Heart left ventricle (tissue), 16 donors: ENCODE data around the gene SHKBP1. TPM values are rescaled to one million over a fixed set of nuclear protein-coding genes. Genes with fewer than 3 reads are reported as not detected.
A peak's percentile ranks its signal among the peaks of the same experiment; 100 is the strongest.

ENCODE experiments used
- ATAC-seq, 4 donors: fragments of 200-7000 bp; cut with Tn5 transposase; one replicate each; pipeline ENCODE4 v1.9.1; 2020 to 2022; ENCODE audit warnings: moderate library complexity in 4 of 4, mild to moderate bottlenecking in 3 of 4, moderate number of reproducible peaks in 1 of 4
- DNase-seq, 5 donors: peaks; one replicate each; pipeline ENCODE4 v3.0.0-alpha.2; 2020
- H3K27ac ChIP-seq, 12 donors: fragments of 200-600 bp; sonication (generic) in 4 of 12; one replicate each; pipeline versions ENCODE4 v1.5.0 to v1.8.0; 2016 to 2022; ENCODE audit warnings: mild to moderate bottlenecking in 2 of 12
- H3K27me3 ChIP-seq, 9 donors: fragments of 200-600 bp; sonication (generic) in 2 of 9; one replicate each; pipeline versions ENCODE4 v1.5.1 to v1.8.0; 2016 to 2022; ENCODE audit warnings: mild to moderate bottlenecking in 3 of 9
- H3K36me3 ChIP-seq, 9 donors: fragments of 200-600 bp; sonication (generic) in 2 of 9; one replicate each; pipeline versions ENCODE4 v1.5.0 to v1.8.0; 2018 to 2022; ENCODE audit warnings: mild to moderate bottlenecking in 2 of 9
- H3K4me1 ChIP-seq, 12 donors: fragments of 200-600 bp; sonication (generic) in 4 of 12; one replicate each; pipeline versions ENCODE4 v1.5.0 to v1.8.0; 2016 to 2022; ENCODE audit warnings: mild to moderate bottlenecking in 3 of 12
- H3K4me3 ChIP-seq, 12 donors: fragments of 200-600 bp; sonication (generic) in 4 of 12; one replicate each; pipeline versions ENCODE4 v1.5.0 to v1.8.0; 2017 to 2022; ENCODE audit warnings: mild to moderate bottlenecking in 9 of 12, moderate library complexity in 4 of 12
- H3K9me3 ChIP-seq, 12 donors: fragments of 200-600 bp; sonication (generic) in 4 of 12; one replicate each; pipeline versions ENCODE4 v1.5.0 to v1.8.0; 2016 to 2022; ENCODE audit warnings: mild to moderate bottlenecking in 1 of 12
- POLR2A ChIP-seq, 2 donors: fragments of 450-650 bp; IDR thresholded peaks; one replicate each; pipeline ENCODE4 v1.6.1; 2017; ENCODE audit warnings: antibody characterized with exemption in 2 of 2, mild to moderate bottlenecking in 2 of 2, moderate library complexity in 2 of 2
- WGBS, 4 donors: extraction: QIAGEN DNeasy Blood & Tissue Kit in 2 of 4; methylation state at CpG; one replicate each; pipeline versions ENCODE4 v1.1.5 to v1.1.7; 2013 to 2018; 5-methylcytosine and 5-hydroxymethylcytosine counted together
- intact Hi-C, 10 donors: fragments of 100-400 bp; cut with DNase I; formaldehyde crosslinking; loops; one replicate each; pipeline versions ENCODE4 v1.11.1 to v1.14.2; 2022
- polyA plus RNA-seq, 2 donors: library from polyadenylated mRNA; stranded (reverse); fragments of 200-250 nt; gene quantifications; one replicate each; pipeline ENCODE4 v1.2.3, GENCODE V29; 2013
- total RNA-seq, 9 donors: library from RNA; depleted of rRNA in 2 of 9; stranded (reverse); fragments of >200 nt in 2 of 9; fragmentation: NEBNext Ultra II Directional in 3 of 9; extraction: Animal tissue kit (Norgen Biotek cat#: 25700) in 3 of 9; gene quantifications; one replicate each; pipeline versions ENCODE4 v1.1.0 to v1.2.4, GENCODE V29; 2016 to 2023
- TF ChIP-seq, protein P1 (sequence below), 12 donors: fragments of 200-600 bp; sonication (generic) in 4 of 12; IDR thresholded peaks; one replicate each; pipeline versions ENCODE4 v1.5.0 to v1.8.0; 2018 to 2022; ENCODE audit warnings: antibody characterized with exemption in 12 of 12, mild to moderate bottlenecking in 5 of 12
- donor health status: ischemic (EF 13 %, LVEDD 7.1; RV severe dilation, severe dysfunction).
- donor health status: healthy with polysubstance abuse.
- donor health status: DM: no; HTN: yes; CAD: no.
- donor health status: DM: no; HTN: no; CAD: no.
- donor health status: ischemic (EF 25% LVEDD 6.9; RV normal size, moderate dysfunction).
- donor health status: ischemic (EF 25% LVEDD 5.7; RV mildly dilated, moderate dysfunction).
- donor health status: healthy.
- donor health status: DM: yes; HTN: yes; CAD: no.
- donor health status: ischemic (EF 35%, LVEDD 5.7; RV mildly dilated, moderate dysfunction).
- donor health status: nonischemic (EF 11% LVEDD 7.7; RV severe dilation, severe dysfunction).
- donor health status: DM: yes; HTN: yes; CAD: no.
- donor health status: PGD.
- donor health status: ischemic (EF 29% LVEDD 5.4; RV normal size, mild dysfunction).
- donor health status: nonischemic (EF 23%, LVEDD 6.1; RV moderate dilation, normal function).

SHKBP1 gene
- total and polyA plus RNA-seq, 11 donors, result 16.4 to 52.8 (median 22.7) TPM

DNA sequence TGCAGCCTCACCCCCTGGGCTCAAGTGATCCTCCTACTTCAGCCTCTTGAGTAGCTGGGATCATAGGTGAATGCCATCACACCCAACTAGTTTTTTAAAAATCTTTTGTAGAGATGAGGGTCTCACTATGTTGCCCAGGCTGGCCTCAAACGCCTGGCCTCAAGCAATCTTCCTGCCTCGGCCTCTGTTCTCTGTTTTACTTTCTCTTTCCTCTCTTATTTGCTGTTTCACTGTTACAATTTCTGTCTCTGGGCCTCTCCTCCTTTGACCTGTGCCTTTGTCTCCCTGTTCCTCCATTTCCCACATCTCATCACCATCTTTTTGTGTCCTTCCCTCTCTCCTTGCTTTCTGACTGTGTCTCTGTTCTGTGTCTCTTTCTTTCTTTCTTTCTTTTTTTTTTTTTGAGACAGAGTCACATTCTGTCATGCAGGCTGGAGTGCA lies 9.3 kb downstream of the SHKBP1 start:
- peaks cover 0 to 11% (median 0%) of the 10 kb centered on the region in 12 donors for H3K4me1 ChIP-seq
- H3K27ac ChIP-seq, result peak overlapping the region in 1 of 12 donors; percentile 71
- H3K9me3 ChIP-seq, result no peaks in the 10 kb centered on the region
- DNase-seq, result no peak
- no peak for ATAC-seq
- no peak for TF ChIP-seq POLR2A (IDR thresholded peaks at IDR 0.05)
- TF ChIP-seq, protein P1, sequence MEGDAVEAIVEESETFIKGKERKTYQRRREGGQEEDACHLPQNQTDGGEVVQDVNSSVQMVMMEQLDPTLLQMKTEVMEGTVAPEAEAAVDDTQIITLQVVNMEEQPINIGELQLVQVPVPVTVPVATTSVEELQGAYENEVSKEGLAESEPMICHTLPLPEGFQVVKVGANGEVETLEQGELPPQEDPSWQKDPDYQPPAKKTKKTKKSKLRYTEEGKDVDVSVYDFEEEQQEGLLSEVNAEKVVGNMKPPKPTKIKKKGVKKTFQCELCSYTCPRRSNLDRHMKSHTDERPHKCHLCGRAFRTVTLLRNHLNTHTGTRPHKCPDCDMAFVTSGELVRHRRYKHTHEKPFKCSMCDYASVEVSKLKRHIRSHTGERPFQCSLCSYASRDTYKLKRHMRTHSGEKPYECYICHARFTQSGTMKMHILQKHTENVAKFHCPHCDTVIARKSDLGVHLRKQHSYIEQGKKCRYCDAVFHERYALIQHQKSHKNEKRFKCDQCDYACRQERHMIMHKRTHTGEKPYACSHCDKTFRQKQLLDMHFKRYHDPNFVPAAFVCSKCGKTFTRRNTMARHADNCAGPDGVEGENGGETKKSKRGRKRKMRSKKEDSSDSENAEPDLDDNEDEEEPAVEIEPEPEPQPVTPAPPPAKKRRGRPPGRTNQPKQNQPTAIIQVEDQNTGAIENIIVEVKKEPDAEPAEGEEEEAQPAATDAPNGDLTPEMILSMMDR (IDR thresholded peaks at IDR 0.05), result no peak
- intact Hi-C loops, result no loop called here
- H3K27me3 ChIP-seq, result no peaks in the 10 kb centered on the region
- no peak overlapping the region for H3K4me3 ChIP-seq
- 92 to 100% (median 97%) methylated on average over 2 of the region's 2 CpGs for WGBS, 4 donors
- peaks cover 0 to 82% (median 38%) of the 10 kb centered on the region in 9 donors for H3K36me3 ChIP-seq

DNA sequence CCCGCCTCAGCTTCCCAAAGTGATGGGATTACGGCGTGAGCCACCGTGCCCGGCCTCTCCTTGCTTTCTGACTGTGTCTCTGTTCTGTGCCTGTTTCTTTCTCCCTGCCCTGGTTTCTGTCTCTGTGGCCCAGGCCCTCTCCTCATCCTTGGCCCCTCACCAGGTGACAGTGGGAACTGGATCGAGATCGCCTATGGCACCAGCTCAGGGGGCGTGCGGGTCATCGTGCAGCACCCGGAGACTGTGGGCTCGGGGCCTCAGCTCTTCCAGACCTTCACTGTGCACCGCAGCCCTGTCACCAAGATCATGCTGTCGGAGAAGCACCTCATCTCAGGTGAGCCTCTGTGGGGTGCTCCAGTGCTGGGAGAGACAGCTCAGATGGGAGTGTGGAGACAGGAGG lies 9.9 kb downstream of the SHKBP1 start:
- peaks cover 0 to 82% (median 32%) of the 10 kb centered on the region in 9 donors for H3K36me3 ChIP-seq
- H3K4me1 ChIP-seq, result peaks cover 0 to 11% (median 0%) of the 10 kb centered on the region in 12 donors
- H3K27ac ChIP-seq, result no peak overlapping the region
- DNase-seq (no peak), ATAC-seq (no peak)
- 96 to 99% (median 97%) methylated on average over 14 of the region's 14 CpGs for WGBS, 4 donors
- TF ChIP-seq, protein P1 (IDR thresholded peaks at IDR 0.05), result no peak
- TF ChIP-seq POLR2A (IDR thresholded peaks at IDR 0.05), result no peak
- intact Hi-C loops, result no loop called here
- no peaks in the 10 kb centered on the region for H3K9me3 ChIP-seq
- H3K27me3 ChIP-seq, result no peaks in the 10 kb centered on the region
- no peak overlapping the region for H3K4me3 ChIP-seq

DNA sequence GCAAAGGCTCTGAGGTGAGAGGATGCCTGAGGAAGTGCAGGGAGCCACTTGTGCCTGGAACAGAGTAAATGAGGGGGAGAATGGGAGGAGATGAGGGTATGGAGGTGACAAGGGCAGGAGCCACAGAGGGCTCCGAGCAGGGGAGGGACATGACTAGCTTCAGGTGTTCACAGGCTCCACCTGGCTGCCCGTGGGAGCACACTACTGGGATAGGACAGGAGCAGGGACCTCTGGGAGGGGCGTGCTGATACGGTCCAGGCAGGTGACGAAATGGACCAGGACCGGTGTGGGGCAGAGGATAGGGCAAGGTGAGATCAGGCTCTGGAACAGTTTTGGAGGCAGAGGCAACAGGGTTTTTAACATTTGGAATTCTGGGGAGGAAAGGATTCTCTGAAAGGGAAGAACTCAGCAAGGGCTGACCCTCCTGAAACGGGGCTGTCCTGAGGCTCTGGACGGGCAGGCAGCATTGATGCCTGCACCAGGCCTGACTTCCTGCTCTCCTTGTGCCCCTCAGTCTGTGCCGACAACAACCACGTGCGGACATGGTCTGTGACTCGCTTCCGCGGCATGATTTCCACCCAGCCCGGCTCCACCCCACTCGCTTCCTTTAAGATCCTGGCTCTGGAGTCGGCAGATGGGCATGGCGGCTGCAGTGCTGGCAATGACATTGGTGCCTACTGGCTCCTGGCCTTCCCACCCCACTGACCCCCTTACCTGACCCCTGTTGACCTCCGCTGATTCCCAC lies 11.6 kb downstream of the SHKBP1 start:
- DNase-seq, result no peak
- no peak overlapping the region for H3K4me3 ChIP-seq
- H3K4me1 ChIP-seq, result peaks cover 0 to 11% (median 0%) of the 10 kb centered on the region in 12 donors
- no peak for TF ChIP-seq POLR2A (IDR thresholded peaks at IDR 0.05)
- H3K27me3 ChIP-seq, result no peaks in the 10 kb centered on the region
- no peak overlapping the region for H3K27ac ChIP-seq
- H3K9me3 ChIP-seq, result no peaks in the 10 kb centered on the region
- peaks cover 0 to 66% (median 25%) of the 10 kb centered on the region in 9 donors for H3K36me3 ChIP-seq
- peak in 1 of 4 donors; percentile 36 for ATAC-seq
- intact Hi-C loops, result no loop called here
- 85 to 93% (median 88%) methylated on average over 18 to 19 of the region's 19 CpGs for WGBS, 4 donors

DNA sequence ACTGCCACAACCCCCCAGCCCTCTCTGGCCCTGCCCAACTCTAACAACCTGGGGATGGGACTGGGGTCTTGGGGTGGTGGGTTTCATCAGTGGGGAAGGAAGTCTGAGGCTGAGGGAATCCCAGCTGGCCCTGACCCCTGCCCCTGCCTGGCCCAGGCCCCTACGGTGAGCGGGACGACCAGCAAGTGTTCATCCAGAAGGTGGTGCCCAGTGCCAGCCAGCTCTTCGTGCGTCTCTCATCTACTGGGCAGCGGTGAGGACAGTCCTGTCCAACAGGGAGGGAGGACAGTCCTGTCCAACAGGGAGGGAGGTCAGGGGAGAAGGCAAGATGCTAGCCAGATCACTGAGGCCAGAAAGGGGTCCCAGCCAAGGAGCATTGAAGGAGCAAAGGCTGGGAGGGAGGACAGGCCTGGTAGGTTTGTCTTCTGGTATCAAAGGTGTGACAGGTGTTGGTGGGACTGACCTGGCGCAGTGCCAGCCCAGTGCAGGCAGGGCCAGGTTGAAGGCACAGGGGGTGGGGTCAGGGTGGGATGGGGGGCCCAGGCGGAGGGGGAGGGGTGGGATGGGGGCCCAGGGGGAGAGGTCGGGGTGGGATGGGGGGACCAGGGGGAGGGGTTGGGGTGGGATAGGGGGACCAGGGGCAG lies 12.4 kb downstream of the SHKBP1 start:
- TF ChIP-seq POLR2A (IDR thresholded peaks at IDR 0.05), result no peak
- no peak for DNase-seq
- Histone ChIP-seq H3K27ac (no peak overlapping the region), H3K4me3 (no peak overlapping the region), H3K27me3 (no peaks in the 10 kb centered on the region), H3K36me3 (peaks cover 0 to 59% (median 22%) of the 10 kb centered on the region in 9 donors), H3K9me3 (no peaks in the 10 kb centered on the region), H3K4me1 (peaks cover 0 to 11% (median 0%) of the 10 kb centered on the region in 12 donors)
- ATAC-seq, result no peak
- 86 to 92% (median 90%) methylated on average over 8 to 9 of the region's 9 CpGs for WGBS, 4 donors
- intact Hi-C loops, result no loop called here
